Pons (tissue), 1 donor: ENCODE data around the gene RALGAPA2.
A peak's percentile ranks its signal among the peaks of the same experiment; 100 is the strongest.

Experiments
- DNase-seq: peaks from one replicate; pipeline ENCODE4 v3.0.0-alpha.2; 2016; ENCODE audit warnings: low spot score

Gene RALGAPA2

GRCh38 chr20:20465252-20465651 lies 247.2 kb downstream of the RALGAPA2 start:
- peak; percentile 85 for DNase-seq

DNA sequence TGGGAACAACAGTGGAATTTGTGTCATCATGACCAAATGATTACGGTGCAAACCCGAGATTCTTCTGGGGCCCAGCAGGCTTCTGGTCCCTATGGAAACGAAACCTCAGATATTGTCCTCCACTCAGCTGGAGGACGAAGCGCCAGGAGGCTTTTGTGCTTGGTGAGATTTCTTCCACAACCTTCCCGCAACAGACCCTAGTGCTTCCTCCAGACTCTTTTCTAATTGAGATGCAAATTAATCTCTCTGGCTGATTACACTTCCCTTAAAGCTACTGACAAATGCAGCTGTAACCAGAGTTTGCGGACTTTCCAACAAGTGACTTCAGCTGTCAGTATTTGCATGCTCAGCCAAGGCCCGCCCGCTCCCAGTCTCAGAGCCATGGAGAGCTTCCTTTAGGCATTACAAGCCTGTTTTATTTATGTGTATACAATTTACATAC lies 248.5 kb downstream of the RALGAPA2 start:
- DNase-seq = peak; percentile 83

DNA sequence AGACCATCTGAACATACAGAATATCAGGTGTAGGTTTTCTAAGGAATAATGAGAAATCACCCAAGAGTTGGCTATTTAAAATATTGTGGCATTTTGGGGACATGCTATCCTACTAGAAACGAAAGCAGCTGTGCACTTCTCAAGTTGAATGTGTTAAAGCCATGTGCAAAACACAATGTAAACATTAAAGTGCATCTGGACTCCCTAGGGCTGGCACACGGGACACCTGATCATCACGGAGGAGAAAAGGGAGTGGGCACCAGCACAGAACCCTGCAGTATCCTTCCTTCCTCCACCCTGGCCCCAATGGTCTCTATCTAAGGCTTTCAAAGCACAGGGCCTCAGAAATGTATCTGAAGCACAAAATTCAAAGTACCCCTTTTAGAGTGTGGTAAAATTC lies 250.3 kb downstream of the RALGAPA2 start:
- no peak for DNase-seq

DNA sequence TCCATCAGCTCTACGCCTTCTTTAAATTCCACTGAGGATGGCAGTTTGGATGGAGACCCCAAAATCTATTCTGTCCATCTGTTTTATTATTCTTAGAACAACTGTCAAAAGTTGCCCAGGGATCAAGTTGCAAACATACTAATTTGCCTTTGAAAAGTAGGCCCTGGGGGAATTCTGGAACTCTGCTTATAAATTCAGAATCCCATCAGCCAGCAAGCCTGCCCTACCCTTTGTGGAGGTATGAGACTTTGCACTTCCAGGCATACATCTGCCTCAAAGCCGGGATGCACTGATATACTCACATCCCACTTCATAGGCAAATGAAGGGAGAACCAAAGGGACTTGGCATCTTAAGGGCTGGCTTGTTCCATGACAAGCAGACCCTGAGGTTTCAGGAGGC lies 250.9 kb downstream of the RALGAPA2 start:
- DNase-seq = no peak

DNA sequence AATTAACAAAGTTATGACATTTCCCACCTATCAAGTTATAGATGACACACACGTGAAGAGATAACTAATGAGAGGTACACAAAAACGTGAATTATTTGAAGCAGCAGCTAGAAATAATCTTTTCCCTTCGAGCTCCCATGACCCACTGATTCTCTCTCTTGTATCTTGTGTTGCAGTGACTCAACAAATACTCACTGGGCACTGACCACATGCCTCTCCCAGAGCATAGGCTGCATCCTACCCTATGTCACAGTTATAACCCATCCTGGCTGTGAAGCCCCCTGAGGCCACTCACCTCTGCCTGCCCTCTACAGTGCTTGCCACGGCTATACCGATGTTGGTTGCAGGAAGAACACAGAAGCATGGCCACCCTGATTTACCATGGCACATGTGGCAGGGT lies 252.7 kb downstream of the RALGAPA2 start:
- DNase-seq = no peak

GRCh38 chr20:20457392-20458126 lies 254.9 kb downstream of the RALGAPA2 start:
- DNase-seq = no peak

DNA sequence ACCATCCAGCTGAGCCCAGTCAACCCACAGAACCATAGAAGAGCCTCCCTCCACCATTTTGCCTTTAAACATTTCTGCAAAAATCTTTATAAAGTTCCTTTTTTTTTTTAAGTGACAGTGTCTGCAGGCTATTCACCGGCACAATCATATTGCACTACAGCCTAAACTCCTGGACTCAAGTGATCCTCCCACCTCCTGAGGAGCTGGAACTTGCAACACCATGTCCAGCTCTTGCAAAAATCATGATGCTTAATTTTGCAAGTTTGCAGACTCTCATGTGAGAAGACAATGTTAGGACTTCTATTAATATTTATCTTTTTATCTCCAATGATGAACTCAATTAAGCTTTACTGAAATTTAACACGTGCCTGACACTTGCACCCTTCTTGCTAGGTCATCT lies 255.7 kb downstream of the RALGAPA2 start:
- no peak for DNase-seq

DNA sequence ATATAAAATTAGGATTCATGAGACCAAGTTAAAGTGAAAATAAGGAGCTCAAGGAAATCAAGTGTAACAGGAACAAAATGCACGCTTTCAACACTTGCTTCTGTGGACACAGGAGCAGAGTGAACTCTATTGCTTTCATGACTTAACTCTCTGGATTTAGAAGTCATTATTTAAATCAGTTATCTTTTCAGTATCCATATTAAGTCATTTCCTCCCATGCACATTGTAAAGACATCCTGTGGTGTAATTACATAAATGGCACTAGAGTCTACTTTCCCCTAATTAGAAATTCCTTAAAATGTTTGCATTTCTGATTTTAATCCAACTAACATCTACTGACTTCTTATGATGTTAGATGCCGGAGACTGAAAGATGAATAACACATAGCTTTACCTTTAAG lies 256.5 kb downstream of the RALGAPA2 start:
- no peak for DNase-seq

- no peak for DNase-seq
These were observed 257.4 kb downstream of the RALGAPA2 start for GRCh38 chr20:20454850-20455627.

GRCh38 chr20:20454367-20454766 lies 258.1 kb downstream of the RALGAPA2 start:
- DNase-seq = no peak

- peak; percentile 99 for DNase-seq
These were observed 260.2 kb downstream of the RALGAPA2 start for GRCh38 chr20:20452254-20452676.

GRCh38 chr20:20450521-20450920 lies 261.9 kb downstream of the RALGAPA2 start:
- DNase-seq = peak; percentile 93

GRCh38 chr20:20448881-20449280 lies 263.6 kb downstream of the RALGAPA2 start:
- no peak for DNase-seq

DNA sequence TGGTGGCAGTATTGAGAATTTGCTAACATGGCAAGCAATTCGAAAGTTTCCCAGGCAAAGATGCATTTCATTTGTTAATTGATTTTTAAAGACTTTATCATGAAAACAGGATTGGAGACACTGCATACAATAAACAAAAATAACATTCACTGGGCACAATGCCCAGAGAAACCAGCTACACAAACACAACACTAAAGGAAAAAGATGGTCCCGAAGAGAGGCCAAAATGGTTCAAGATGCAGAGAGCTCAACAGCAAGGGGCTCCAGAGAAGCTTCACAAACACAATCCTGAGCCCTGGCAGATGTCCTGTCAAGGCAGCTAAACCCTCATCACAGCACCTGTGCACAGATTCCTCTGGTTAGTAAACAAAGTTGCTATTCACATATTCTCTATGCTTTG lies 265.2 kb downstream of the RALGAPA2 start:
- no peak for DNase-seq

DNA sequence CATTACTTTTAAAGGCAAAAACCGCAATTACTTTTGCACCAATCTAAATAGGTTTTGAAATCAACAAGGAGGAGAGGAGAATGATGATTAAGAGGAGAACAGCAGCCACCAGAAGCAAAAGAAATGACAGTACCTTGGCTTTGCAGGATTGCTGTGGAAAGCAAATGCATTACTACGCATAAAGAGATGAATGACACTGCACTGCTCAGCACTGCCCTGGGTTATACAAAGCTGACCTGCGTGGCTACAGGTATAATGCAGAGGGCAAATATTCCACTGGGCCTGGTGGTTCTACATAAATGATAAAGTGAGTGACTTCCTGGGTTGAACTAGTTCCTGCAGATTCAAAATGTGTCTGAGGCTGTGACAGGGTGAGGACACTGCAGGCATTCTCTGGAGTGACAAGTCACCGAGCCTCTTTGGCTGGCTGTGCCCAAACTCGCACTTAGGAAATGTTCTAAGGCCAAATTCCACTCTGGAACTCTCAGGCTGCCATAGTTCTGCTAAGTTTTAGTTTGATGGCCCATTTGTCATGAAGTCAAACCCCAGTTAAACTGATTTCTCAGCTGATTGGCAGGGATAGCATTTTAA lies 265.9 kb downstream of the RALGAPA2 start:
- peak; percentile 64 for DNase-seq

GRCh38 chr20:20446001-20446400 lies 266.4 kb downstream of the RALGAPA2 start:
- no peak for DNase-seq

DNA sequence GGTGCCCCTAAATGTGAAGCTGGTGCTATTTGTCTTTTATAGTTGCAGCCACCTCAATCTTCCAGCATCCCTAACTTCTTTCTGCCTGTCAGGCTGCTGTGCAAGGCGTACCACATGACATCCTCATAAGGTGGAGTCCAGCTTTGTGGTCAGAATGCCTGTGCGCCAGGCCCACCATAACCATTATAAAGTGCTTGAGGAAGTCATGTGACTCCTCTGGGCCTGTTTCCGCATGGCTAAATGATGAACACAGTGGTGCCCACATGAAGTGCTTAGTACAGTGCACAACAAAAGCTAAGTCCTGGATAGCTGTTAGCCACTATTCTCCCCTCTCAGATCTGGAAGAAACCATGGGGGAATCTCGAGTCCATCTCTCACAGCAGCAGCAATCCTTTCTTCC lies 268.9 kb downstream of the RALGAPA2 start:
- DNase-seq = no peak

GRCh38 chr20:20442466-20442865 lies 270.0 kb downstream of the RALGAPA2 start:
- DNase-seq = no peak

- DNase-seq = no peak
These were observed 271.4 kb downstream of the RALGAPA2 start for GRCh38 chr20:20440886-20441658.

GRCh38 chr20:20440481-20440880 lies 272.0 kb downstream of the RALGAPA2 start:
- DNase-seq = no peak

DNA sequence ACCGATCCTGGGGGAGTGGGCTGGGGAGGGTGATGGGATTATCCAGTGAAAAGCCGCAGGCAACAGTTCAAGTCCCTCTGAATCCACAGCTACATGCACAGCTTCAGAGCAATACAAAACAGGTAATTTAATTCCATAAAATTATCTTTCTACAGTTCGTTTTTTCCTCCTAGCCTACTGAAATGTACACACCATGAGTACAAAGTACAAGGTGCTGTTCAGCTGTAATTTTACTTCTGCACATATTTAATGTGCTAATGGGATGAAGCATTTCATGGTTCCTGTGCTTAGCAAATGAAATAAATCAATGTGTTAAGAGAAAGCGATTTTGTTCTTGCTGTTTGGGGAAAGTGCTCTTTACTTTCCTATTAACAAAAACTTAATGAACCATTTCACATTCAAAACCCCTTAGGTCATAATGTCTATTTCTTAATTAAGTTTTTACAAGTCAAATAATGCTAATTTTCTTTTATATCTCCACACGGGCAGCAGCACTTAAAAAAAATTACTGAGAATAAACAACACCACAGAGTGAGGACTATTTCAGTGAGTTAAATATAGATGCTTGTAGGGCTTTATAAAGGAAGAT lies 272.7 kb downstream of the RALGAPA2 start:
- DNase-seq = no peak

DNA sequence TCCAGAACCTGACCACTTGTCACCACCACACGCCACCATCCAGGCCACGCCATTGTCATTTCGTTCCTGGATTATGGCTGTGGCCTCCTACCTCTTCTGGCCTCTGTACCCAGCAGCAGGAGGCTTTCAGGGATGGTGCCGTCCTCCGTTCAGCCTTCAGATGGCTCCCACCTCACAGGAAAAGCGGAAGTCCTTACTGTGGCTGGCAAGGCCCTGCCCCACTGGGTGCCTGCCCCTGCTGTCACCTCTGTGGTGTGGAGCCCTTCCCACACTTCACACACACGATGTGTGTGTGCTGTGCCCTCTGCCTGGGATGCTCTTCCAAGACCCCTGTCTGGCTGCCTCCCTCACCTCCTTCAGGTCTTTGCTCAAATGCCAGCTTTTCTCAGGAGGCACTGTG lies 275.1 kb downstream of the RALGAPA2 start:
- no peak for DNase-seq
